Psoas muscle (tissue), 8 donors: ENCODE data around the gene NPEPL1. TPM values are rescaled to one million over a fixed set of nuclear protein-coding genes. Genes with fewer than 3 reads are reported as not detected.

ENCODE experiments used
- ATAC-seq, 4 donors: fragments of 200-7000 bp; cut with Tn5 transposase; one replicate each; pipeline ENCODE4 v1.9.1; 2020; ENCODE audit warnings: moderate library complexity in 3 of 4, mild to moderate bottlenecking in 2 of 4
- DNase-seq, 2 donors: peaks; one replicate each; pipeline ENCODE4 v3.0.0-alpha.2; 2020
- H3K27ac ChIP-seq: fragments of 200-600 bp; one replicate; pipeline ENCODE4 v1.8.0; 2022
- H3K27me3 ChIP-seq, 3 donors: fragments of 200-600 bp in 1 of 3; one replicate each; pipeline versions ENCODE4 v1.6.1 to v1.8.0; 2013 to 2022; ENCODE audit warnings: low read length in 2 of 3, mild to moderate bottlenecking in 2 of 3, moderate library complexity in 1 of 3; ENCODE audit not compliant: insufficient read depth in 3 of 3
- H3K36me3 ChIP-seq, 2 donors: fragments of 200-600 bp in 1 of 2; one replicate each; pipeline versions ENCODE4 v1.6.1 to v1.8.0; 2013 to 2022; ENCODE audit warnings: low read depth in 1 of 2, mild to moderate bottlenecking in 1 of 2, moderate library complexity in 1 of 2; ENCODE audit not compliant: insufficient read depth in 1 of 2
- H3K4me1 ChIP-seq: fragments of 200-600 bp; one replicate; pipeline ENCODE4 v1.8.0; 2022
- H3K4me3 ChIP-seq: fragments of 200-600 bp; one replicate; pipeline ENCODE4 v1.8.0; 2022; ENCODE audit warnings: mild to moderate bottlenecking
- H3K9me3 ChIP-seq: fragments of 200-600 bp; one replicate; pipeline ENCODE4 v1.8.0; 2022
- CTCF ChIP-seq: fragments of 200-600 bp; IDR thresholded peaks from one replicate; pipeline ENCODE4 v1.8.0; 2022; ENCODE audit warnings: antibody characterized with exemption
- WGBS, 3 donors: extraction: QIAGEN DNeasy Blood & Tissue Kit; methylation state at CpG; one replicate each; pipeline versions ENCODE4 v1.1.6 to v1.1.7; 2013; 5-methylcytosine and 5-hydroxymethylcytosine counted together
- intact Hi-C, 2 donors: fragments of 100-400 bp; cut with DNase I; formaldehyde crosslinking; loops; one replicate each; pipeline versions ENCODE4 v1.11.0 to v1.14.2; 2022
- polyA plus RNA-seq, 3 donors: library from polyadenylated mRNA; stranded (reverse); fragments of 200-250 nt; gene quantifications; one replicate each; pipeline ENCODE4 v1.2.3, GENCODE V29; 2013
- total RNA-seq, 4 donors: library from RNA; stranded (reverse); fragmentation: NEBNext Ultra II Directional in 2 of 4; extraction: Animal tissue kit (Norgen Biotek cat#: 25700) in 2 of 4; gene quantifications; one replicate each; pipeline versions ENCODE4 v1.2.1 to v1.2.4, GENCODE V29; 2021 to 2023
- donor health status: healthy with polysubstance abuse.
- donor health status: DM: no; HTN: no; CAD: no; lungs with moderate emphysema.
- donor health status: Bipolar disorder and iron deficiency.
- donor health status: healthy.
- donor health status: DM: yes; HTN: yes; CAD: no.
- donor health status: DM: no; HTN: no; CAD: no.
- donor health status: DM: no; HTN: no; CAD: no.
- donor health status: DM: yes; HTN: yes; CAD: no.

Gene NPEPL1
- total and polyA plus RNA-seq, 7 donors = 18.4 to 52.3 (median 36.0) TPM

GRCh38 chr20:58651946-58652605, 40.5 kb upstream of the NPEPL1 start:
- intact Hi-C loops = loop anchor here (2.0 to 10.0 kb wide), 6 partner anchors 40 to 415 kb away; partner anchors contain the start of genes NPEPL1 (in 2 of the 2), ATP5F1E (in 1 of the 2) and RAB22A (in 1 of the 2)
- no peaks in the 10 kb centered on the region for H3K36me3 ChIP-seq
- 0 to 1% (median 1%) methylated on average over 29 to 30 of the region's 30 CpGs for WGBS, 3 donors
- H3K27me3 ChIP-seq = no peaks in the 10 kb centered on the region
- TF ChIP-seq CTCF = no peak
- peak overlapping the region; percentile 73 for H3K4me3 ChIP-seq
- H3K27ac ChIP-seq = peak overlapping the region; percentile 93
- peak in 2 of 4 donors; percentile 50 to 51 for ATAC-seq
- peaks cover 50% of the 10 kb centered on the region for H3K4me1 ChIP-seq
- peak; percentile 40 to 62 for DNase-seq
- no peaks in the 10 kb centered on the region for H3K9me3 ChIP-seq

- Histone ChIP-seq H3K9me3 (no peaks in the 10 kb centered on the region), H3K27ac (peak overlapping the region; percentile 93), H3K27me3 (no peaks in the 10 kb centered on the region), H3K36me3 (no peaks in the 10 kb centered on the region), H3K4me1 (peaks cover 51% of the 10 kb centered on the region), H3K4me3 (peak overlapping the region; percentile 73)
- no peak for ATAC-seq
- no peak for TF ChIP-seq CTCF
- no peak for DNase-seq
- 12 to 16% (median 14%) methylated on average over 12 of the region's 12 CpGs for WGBS, 3 donors
- intact Hi-C loops = loop anchor here (5.0 to 10.0 kb wide), 5 partner anchors 40 to 415 kb away; partner anchors contain the start of genes ATP5F1E (in 1 of the 2), NPEPL1 (in 1 of the 2) and RAB22A (in 1 of the 2)
Observed at GRCh38 chr20:58652606-58653294, 39.9 kb upstream of the NPEPL1 start.

- intact Hi-C loops = loop anchor here (5.0 to 10.0 kb wide), 5 partner anchors 38 to 417 kb away; partner anchors contain the start of genes ATP5F1E (in 1 of the 2), NPEPL1 (in 1 of the 2) and RAB22A (in 1 of the 2)
- Histone ChIP-seq H3K4me1 (peaks cover 65% of the 10 kb centered on the region), H3K9me3 (no peaks in the 10 kb centered on the region), H3K36me3 (no peaks in the 10 kb centered on the region), H3K27ac (no peak overlapping the region), H3K27me3 (no peaks in the 10 kb centered on the region), H3K4me3 (no peak overlapping the region)
- TF ChIP-seq CTCF = no peak
- WGBS, 3 donors = 72 to 83% (median 78%) methylated on average over 4 of the region's 4 CpGs
- ATAC-seq (no peak), DNase-seq (no peak)
Observed at GRCh38 chr20:58654337-58654736, 38.3 kb upstream of the NPEPL1 start.

- 54 to 59% (median 58%) methylated on average over 6 of the region's 6 CpGs for WGBS, 3 donors
- Histone ChIP-seq H3K36me3 (no peaks in the 10 kb centered on the region), H3K4me3 (no peak overlapping the region), H3K9me3 (no peaks in the 10 kb centered on the region), H3K27ac (no peak overlapping the region), H3K4me1 (peaks cover 71% of the 10 kb centered on the region), H3K27me3 (no peaks in the 10 kb centered on the region)
- TF ChIP-seq CTCF = no peak
- ATAC-seq (no peak), DNase-seq (no peak)
- intact Hi-C loops = loop anchor here in 1 of 2 donors (10.0 kb wide), 1 partner anchor 179 kb away; no protein-coding TSS in a partner anchor
Observed at GRCh38 chr20:58655328-58656107, 37.1 kb upstream of the NPEPL1 start.
